Liver (tissue), 3 donors: Measurements from ENCODE around the gene BEND7.

Experiments
- ATF3 ChIP-seq: IDR thresholded peaks from 2 replicates; pipeline ENCODE4 v1.6.1; 2016; ENCODE audit warnings: antibody characterized with exemption
- CTCF ChIP-seq: fragments of 150-350 bp; IDR thresholded peaks from 2 replicates; pipeline ENCODE4 v1.5.1; 2017; ENCODE audit warnings: improper control_type of control experiment, low read depth, low read length; ENCODE audit not compliant: missing input control
- EGR1 ChIP-seq, 2 donors: IDR thresholded peaks; 2 replicates each; pipeline ENCODE4 v1.6.1; 2016 to 2018; ENCODE audit warnings: antibody characterized with exemption in 2 of 2, low read depth in 2 of 2
- GABPA ChIP-seq, 2 donors: IDR thresholded peaks in 1 of 2; conservative IDR thresholded peaks in 1 of 2; 2 replicates each; pipeline ENCODE4 v1.6.1; 2016; ENCODE audit warnings: antibody characterized with exemption in 2 of 2, mild to moderate bottlenecking in 1 of 2, moderate library complexity in 1 of 2
- JUND ChIP-seq, 2 donors: IDR thresholded peaks; 2 replicates each; pipeline ENCODE4 v1.6.1; 2016; ENCODE audit warnings: antibody characterized with exemption in 2 of 2
- RAD21 ChIP-seq, 2 donors: IDR thresholded peaks; 2 replicates each; pipeline ENCODE4 v1.6.1; 2016; ENCODE audit warnings: antibody characterized with exemption in 2 of 2, mild to moderate bottlenecking in 2 of 2
- REST ChIP-seq: IDR thresholded peaks from 2 replicates; pipeline ENCODE4 v1.6.1; 2016; ENCODE audit warnings: antibody characterized with exemption, mild to moderate bottlenecking
- SP1 ChIP-seq: IDR thresholded peaks from 2 replicates; pipeline ENCODE4 v1.6.1; 2018; ENCODE audit warnings: antibody characterized with exemption, mild to moderate bottlenecking
- YY1 ChIP-seq: IDR thresholded peaks from 2 replicates; pipeline ENCODE4 v1.6.1; 2016; ENCODE audit warnings: antibody characterized with exemption, mild to moderate bottlenecking
- donor health status: healthy.
- donor health status: healthy.

- TF ChIP-seq CTCF (no peak), REST (no peak), RAD21 (IDR thresholded peaks at IDR 0.05) (no peak), YY1 (no peak), EGR1 (IDR thresholded peaks at IDR 0.05; ENCODE audit: low read depth in 2 of 2) (no peak), ATF3 (no peak), SP1 (no peak), GABPA (IDR thresholded peaks at IDR 0.05 in 1 of 2, conservative IDR thresholded peaks at IDR 0.05 in 1 of 2) (no peak), JUND (IDR thresholded peaks at IDR 0.05) (no peak)
Observed at GRCh38 chr10:13496931-13497330, 31.9 kb downstream of the BEND7 start.
